ENCODE measurements around the gene ZNF407. TPM values are rescaled to one million over a fixed set of nuclear protein-coding genes. Genes with fewer than 3 reads are reported as not detected.

Gene ZNF407
- total and polyA plus RNA-seq, 2 experiments from 2014 or later, result 2.1 to 10.4 TPM

GRCh38 chr18:74633652-74634352, 36.1 kb downstream of the ZNF407 start:
- Mint-ChIP-seq H3K27me3 (ENCODE audit: insufficient read depth, low read depth, poor library complexity) (no peaks in the 10 kb centered on the region), H3K27ac (0 out of 2 replicates have a peak overlapping the region, but pooled peaks have one; percentile 35), H3K4me1 (peaks cover 22% of the 10 kb centered on the region), H3K36me3 (ENCODE audit: low read depth) (no peaks in the 10 kb centered on the region), H3K9me3 (no peaks in the 10 kb centered on the region), H3K4me3 (no peak overlapping the region)
- TF ChIP-seq EZH2phosphoT487 (IDR thresholded peaks at IDR 0.05; ENCODE audit: unreplicated experiment) (no peak), JUNB (IDR thresholded peaks at IDR 0.05; ENCODE audit: unreplicated experiment) (no peak), ZNF331 (CRISPR knock-in tag; IDR thresholded peaks at IDR 0.05; ENCODE audit: low read depth) (no peak), ZNF114 (CRISPR knock-in tag; IDR thresholded peaks at IDR 0.05) (no peak)
- Histone ChIP-seq H3K4me1 (ENCODE audit: insufficient read depth) (peaks cover 13% of the 10 kb centered on the region), H3K27ac (ENCODE audit: low read depth) (no peak overlapping the region), H3K36me3 (ENCODE audit: insufficient read depth) (no peaks in the 10 kb centered on the region), H3K79me2 (replicated peaks; ENCODE audit: insufficient read depth) (peaks cover 8% of the 10 kb centered on the region), H3K27me3 (ENCODE audit: insufficient read depth) (no peaks in the 10 kb centered on the region), H3K4me2 (no peak overlapping the region), H2AFZ (no peak overlapping the region), H3F3A (replicated peaks; ENCODE audit: low read depth) (no peaks in the 10 kb centered on the region), H4K20me1 (replicated peaks; ENCODE audit: insufficient read depth) (no peaks in the 10 kb centered on the region), H3K9me2 (ENCODE audit: insufficient read depth) (no peaks in the 10 kb centered on the region), H3K4me3 (no peak overlapping the region)
- ATAC-seq (no peak), DNase-seq (ENCODE audit: low spot score) (no peak)

GRCh38 chr18:74635224-74635975, 37.7 kb downstream of the ZNF407 start:
- Histone ChIP-seq H3K4me2 (no peak overlapping the region), H3K4me3 (no peak overlapping the region), H3K9me2 (ENCODE audit: insufficient read depth) (no peaks in the 10 kb centered on the region), H3K36me3 (ENCODE audit: insufficient read depth) (no peaks in the 10 kb centered on the region), H4K20me1 (replicated peaks; ENCODE audit: insufficient read depth) (no peaks in the 10 kb centered on the region), H3K27me3 (ENCODE audit: insufficient read depth) (no peaks in the 10 kb centered on the region), H3K79me2 (replicated peaks; ENCODE audit: insufficient read depth) (no peaks in the 10 kb centered on the region; the same call in 1 of the 2 replicates), H2AFZ (no peak overlapping the region), H3K27ac (ENCODE audit: low read depth) (no peak overlapping the region), H3K4me1 (ENCODE audit: insufficient read depth) (peaks cover 18% of the 10 kb centered on the region), H3F3A (replicated peaks; ENCODE audit: low read depth) (no peaks in the 10 kb centered on the region)
- Mint-ChIP-seq H3K36me3 (ENCODE audit: low read depth) (no peaks in the 10 kb centered on the region), H3K4me1 (peaks cover 32% of the 10 kb centered on the region), H3K4me3 (no peak overlapping the region), H3K27me3 (ENCODE audit: insufficient read depth, low read depth, poor library complexity) (no peaks in the 10 kb centered on the region), H3K27ac (no peak overlapping the region), H3K9me3 (no peaks in the 10 kb centered on the region)
- ATAC-seq, result no peak
- no peak for DNase-seq (ENCODE audit: low spot score)
- TF ChIP-seq EZH2phosphoT487 (IDR thresholded peaks at IDR 0.05; ENCODE audit: unreplicated experiment) (no peak), ZNF331 (CRISPR knock-in tag; IDR thresholded peaks at IDR 0.05; ENCODE audit: low read depth) (no peak), JUNB (IDR thresholded peaks at IDR 0.05; ENCODE audit: unreplicated experiment) (no peak), ETS1 (IDR thresholded peaks at IDR 0.05) (no peak), REST (IDR thresholded peaks at IDR 0.05; ENCODE audit: unreplicated experiment) (no peak), ZNF114 (CRISPR knock-in tag; IDR thresholded peaks at IDR 0.05) (no peak), CTCF (conservative IDR thresholded peaks at IDR 0.05; ENCODE audit: low read depth in 2 of 2) (no peak), NANOG (IDR thresholded peaks at IDR 0.05; ENCODE audit: borderline replicate concordance) (no peak)
